ENCODE data around the gene RFX2. TPM values are rescaled to one million over a fixed set of nuclear protein-coding genes. Genes with fewer than 3 reads are reported as not detected.
A peak's percentile ranks its signal among the peaks of the same experiment; 100 is the strongest.

RFX2 gene
- total RNA-seq, 1 experiment from 2014 or later, result 3.7 TPM

DNA sequence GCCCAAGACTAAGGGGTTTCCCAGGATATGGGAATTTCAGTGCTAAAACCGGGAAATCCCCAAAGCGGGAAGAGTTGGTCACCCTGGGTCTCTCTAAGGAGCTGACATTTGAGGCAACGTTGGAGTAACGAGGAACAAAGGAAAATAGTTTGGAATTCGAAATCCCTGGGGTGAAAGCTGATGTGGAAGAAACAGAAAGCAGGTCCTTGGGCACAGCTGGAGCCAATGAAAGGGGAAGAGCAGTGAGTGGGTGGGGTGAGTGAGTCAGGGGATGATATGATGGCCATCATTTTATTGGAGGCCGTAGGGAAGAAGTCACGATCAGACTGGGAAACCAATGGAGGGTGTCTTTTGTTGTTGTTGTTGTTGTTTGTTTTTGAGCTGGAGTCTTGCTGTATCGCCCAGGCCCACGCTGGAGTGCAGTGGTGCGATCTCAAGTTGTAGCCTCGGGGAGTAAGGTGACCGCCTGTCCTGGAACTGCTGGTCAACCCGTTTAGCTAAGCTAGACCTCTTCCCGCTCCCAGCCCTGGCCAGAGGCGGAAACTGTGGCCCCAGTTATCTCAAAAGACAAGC lies 3.4 kb upstream of the RFX2 start:
- H3K27ac Mint-ChIP-seq, result peak overlapping the region in 1 of 3 experiments; percentile 41; a peak in 2 of 7 replicates
- Histone ChIP-seq H2BK15ac (ENCODE audit: low read depth, low read length) (no peak overlapping the region), H2BK120ac (ENCODE audit: low read depth, low read length, poor library complexity, severe bottlenecking) (no peak overlapping the region), H3K4me1 (ENCODE audit: insufficient read depth, low read length) (no peaks in the 10 kb centered on the region), H3K79me2 (ENCODE audit: insufficient read depth, low read length) (no peaks in the 10 kb centered on the region), H3K18ac (ENCODE audit: insufficient read length, low read depth, low read length) (no peak overlapping the region), H3T11ph (ENCODE audit: low read length) (no peak overlapping the region), H4K20me1 (ENCODE audit: control insufficient read depth, insufficient read depth, insufficient read length) (no peaks in the 10 kb centered on the region), H3K23me2 (ENCODE audit: insufficient read length, low read depth, low read length, poor library complexity, severe bottlenecking) (peaks cover 6% of the 10 kb centered on the region), H3K27ac (ENCODE audit: insufficient read length, low read depth, low read length) (no peak overlapping the region), H3K56ac (ENCODE audit: insufficient read length, low read depth, low read length) (no peak overlapping the region), H3K27me3 (ENCODE audit: insufficient read depth, low read length) (peaks cover 10% of the 10 kb centered on the region), H4K5ac (ENCODE audit: insufficient read length, low read depth, low read length) (no peak overlapping the region), H4K8ac (replicated peaks; ENCODE audit: insufficient read length, low read depth, low read length) (no peak overlapping the region), H2BK5ac (ENCODE audit: insufficient read length, low read length) (no peak overlapping the region), H2BK12ac (ENCODE audit: insufficient read length, low read depth, low read length) (no peak overlapping the region), H3K14ac (ENCODE audit: insufficient read depth, low read length) (no peak overlapping the region), H3K4me2 (ENCODE audit: insufficient read depth, insufficient read length, low read length) (no peak overlapping the region), H3K9me3 (ENCODE audit: control insufficient read depth, low read depth, low read length) (no peaks in the 10 kb centered on the region), H2AFZ (ENCODE audit: low read length) (no peak overlapping the region), H3K4ac (ENCODE audit: low read depth, low read length) (no peak overlapping the region), H3K9ac (ENCODE audit: extremely low read depth, insufficient read length, low read length) (no peak overlapping the region), H2BK20ac (ENCODE audit: low read depth, low read length, poor library complexity, severe bottlenecking) (no peak overlapping the region), H3K79me1 (ENCODE audit: insufficient read depth, low read depth, low read length, poor library complexity, severe bottlenecking) (no peaks in the 10 kb centered on the region), H2AK5ac (ENCODE audit: insufficient read length, low read length) (no peak overlapping the region), H4K91ac (ENCODE audit: insufficient read length, low read depth, low read length) (no peak overlapping the region), H3K23ac (ENCODE audit: insufficient read length, low read depth, low read length) (no peak overlapping the region)
- H3K9me3 Mint-ChIP-seq, result peaks cover 5 to 8% of the 10 kb centered on the region in 2 experiments; a peak in 4 of 5 replicates
- peaks cover 12 to 15% of the 10 kb centered on the region in 2 experiments for H3K4me1 Mint-ChIP-seq
- no peak for TF ChIP-seq CTCF (conservative IDR thresholded peaks at IDR 0.05)
- WGBS (ENCODE audit: extremely low coverage, insufficient read length, low lambda C conversion rate), result no CpG with 5 or more reads among the region's 15 CpGs
- peaks cover 46% of the 10 kb centered on the region for H3K27me3 Mint-ChIP-seq (ENCODE audit: low read depth)
- H3K36me3 Mint-ChIP-seq (ENCODE audit: insufficient read depth in 1 of 3, low read depth in 3 of 3), result no peaks in the 10 kb centered on the region
- DNase-seq, result no peak
- no peak overlapping the region for H3K4me3 Mint-ChIP-seq
